Stimulated activated CD8-positive, alpha-beta memory T cell treated with anti-CD3 and anti-CD28 coated beads, Interleukin-4, amount 100 ng/mL, for 1 hour (primary cell): ENCODE results near the gene METTL2B.
A peak's percentile ranks its signal among the peaks of the same experiment; 100 is the strongest.
"Not testable (repeated sequence)": the region's sequence is repeated elsewhere in the genome, so short reads cannot be mapped to it uniquely, and the experiment has no call there.

Experiments
- DNase-seq, 2 donors: peaks; one replicate each; pipeline ENCODE4 v3.0.0-alpha.2; 2020; ENCODE audit warnings: low read depth in 2 of 2, low spot score in 1 of 2

The METTL2B gene

GRCh38 chr7:128454808-128455542 is 21.6 kb upstream of the METTL2B start:
- DNase-seq, result no peak

GRCh38 chr7:128455543-128456254 is 20.8 kb upstream of the METTL2B start, which contains the start of gene HILPDA:
Gene HILPDA, plus strand, starts transcription at chr7:128455878. Its CDS starts 1,391 bp downstream, at chr7:128457269.
- peak; percentile 79 to 84 for DNase-seq

- DNase-seq, result no peak
These were observed 20.3 kb upstream of the METTL2B start for GRCh38 chr7:128456255-128456725.

- not testable (repeated sequence) for DNase-seq
These were observed 19.2 kb upstream of the METTL2B start for GRCh38 chr7:128457385-128457784.

GRCh38 chr7:128458956-128459355 is 17.6 kb upstream of the METTL2B start:
- DNase-seq, result no peak

- DNase-seq, result peak; percentile 24 to 47
These were observed 17.1 kb upstream of the METTL2B start for GRCh38 chr7:128459394-128459878.

- no peak for DNase-seq
These were observed 14.1 kb upstream of the METTL2B start for GRCh38 chr7:128462460-128462859.

GRCh38 chr7:128463345-128463744 is 13.2 kb upstream of the METTL2B start:
- DNase-seq, result not testable (repeated sequence)

- DNase-seq, result not testable (repeated sequence)
These were observed 12.6 kb upstream of the METTL2B start for GRCh38 chr7:128463933-128464332.

GRCh38 chr7:128466871-128467270 is 9.7 kb upstream of the METTL2B start:
- DNase-seq, result not testable (repeated sequence)

- not testable (repeated sequence) for DNase-seq
These were observed 765 bp downstream of the METTL2B start for GRCh38 chr7:128477336-128477690.

GRCh38 chr7:128479082-128479481 is 2.5 kb downstream of the METTL2B start:
- not testable (repeated sequence) for DNase-seq

GRCh38 chr7:128488134-128488533 is 11.6 kb downstream of the METTL2B start:
- not testable (repeated sequence) for DNase-seq

- DNase-seq, result no peak
These were observed 20.9 kb downstream of the METTL2B start for GRCh38 chr7:128497405-128497804.

GRCh38 chr7:128505416-128505815 is 28.9 kb downstream of the METTL2B start:
- DNase-seq, result not testable (repeated sequence)

GRCh38 chr7:128506819-128507218 is 30.3 kb downstream of the METTL2B start:
- not testable (repeated sequence) for DNase-seq

- not testable (repeated sequence) for DNase-seq
These were observed 30.9 kb downstream of the METTL2B start for GRCh38 chr7:128507321-128507993.

- not testable (repeated sequence) for DNase-seq
These were observed 35.1 kb downstream of the METTL2B start for GRCh38 chr7:128511692-128512091.

GRCh38 chr7:128515232-128515631 is 38.7 kb downstream of the METTL2B start:
- not testable (repeated sequence) for DNase-seq

- not testable (repeated sequence) for DNase-seq
These were observed 40.5 kb downstream of the METTL2B start for GRCh38 chr7:128517023-128517422.

- peak; percentile 58 to 67 for DNase-seq
These were observed 46.8 kb downstream of the METTL2B start for GRCh38 chr7:128523226-128523931.
